Measurements from ENCODE around the gene GLCCI1. TPM values are rescaled to one million over a fixed set of nuclear protein-coding genes. Genes with fewer than 3 reads are reported as not detected.

Gene GLCCI1
- total RNA-seq, 1 donor from 2014 or later = 16.3 TPM

- no peak for DNase-seq (ENCODE audit: low spot score)
Observed at GRCh38 chr7:7962851-7963250, 5.7 kb upstream of the GLCCI1 start.

DNA sequence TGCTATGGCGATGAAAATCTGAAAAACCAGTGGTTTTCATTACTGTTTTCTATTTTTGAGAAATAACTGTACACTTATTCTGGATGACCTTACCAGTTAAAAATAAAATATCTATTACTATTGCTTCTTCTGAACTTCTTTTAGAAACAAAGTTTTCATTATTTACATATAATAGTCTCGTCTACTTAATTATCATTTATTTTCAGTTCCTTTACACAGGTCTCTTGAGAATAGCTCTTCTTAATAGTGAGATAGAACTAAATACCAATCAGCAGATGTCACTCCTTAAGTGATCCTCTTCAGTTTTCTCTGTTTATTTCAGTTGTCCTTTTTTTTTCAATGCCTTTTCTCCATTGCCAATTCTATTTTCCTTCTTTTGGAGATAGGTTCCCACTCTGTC, 4.3 kb upstream of the GLCCI1 start:
- DNase-seq (ENCODE audit: low spot score) = no peak

GRCh38 chr7:7964691-7965090, 3.9 kb upstream of the GLCCI1 start:
- DNase-seq (ENCODE audit: low spot score) = no peak

GRCh38 chr7:7965301-7965700, 3.3 kb upstream of the GLCCI1 start:
- no peak for DNase-seq (ENCODE audit: low spot score)

GRCh38 chr7:7966141-7966734, 2.4 kb upstream of the GLCCI1 start:
- DNase-seq (ENCODE audit: low spot score) = no peak

- no peak for DNase-seq (ENCODE audit: low spot score)
Observed at GRCh38 chr7:7967886-7968543, 581 bp upstream of the GLCCI1 start.

DNA sequence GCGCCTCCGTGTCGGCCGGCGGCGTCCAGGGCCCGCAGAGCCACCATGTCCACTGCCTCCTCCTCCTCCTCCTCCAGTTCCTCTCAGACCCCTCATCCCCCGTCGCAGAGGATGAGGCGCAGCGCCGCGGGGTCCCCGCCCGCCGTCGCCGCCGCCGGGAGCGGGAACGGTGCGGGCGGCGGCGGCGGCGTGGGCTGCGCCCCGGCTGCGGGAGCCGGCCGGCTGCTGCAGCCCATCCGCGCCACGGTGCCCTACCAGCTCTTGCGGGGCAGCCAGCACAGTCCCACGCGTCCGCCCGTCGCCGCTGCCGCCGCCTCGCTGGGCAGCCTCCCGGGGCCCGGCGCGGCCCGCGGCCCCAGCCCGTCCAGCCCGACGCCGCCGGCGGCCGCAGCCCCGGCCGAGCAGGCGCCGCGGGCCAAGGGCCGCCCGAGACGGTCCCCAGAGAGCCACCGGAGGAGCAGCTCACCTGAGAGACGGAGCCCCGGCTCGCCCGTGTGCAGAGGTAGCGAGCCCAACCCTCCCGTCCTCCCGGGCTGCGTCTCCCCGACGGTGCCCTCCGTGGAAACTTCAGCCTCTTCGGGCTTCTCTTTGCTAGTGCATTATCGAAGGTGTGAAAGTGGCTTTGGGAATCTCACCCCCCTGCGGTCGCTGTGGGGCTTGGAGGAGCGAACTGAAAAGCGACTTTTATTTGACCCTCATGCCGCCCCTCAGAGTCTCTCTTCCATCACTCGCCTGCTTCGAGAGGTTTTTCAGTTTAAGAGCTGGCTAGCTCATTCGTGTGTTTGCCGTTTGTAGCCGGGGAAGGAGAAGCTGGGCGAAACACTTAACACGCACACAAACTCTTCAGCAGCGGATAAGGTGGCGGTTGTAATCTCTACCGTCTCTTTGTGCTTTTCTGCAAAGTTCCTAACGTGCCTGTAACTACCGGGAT, 975 bp downstream of the GLCCI1 start:
- peak; percentile 13 for DNase-seq (ENCODE audit: low spot score)

DNA sequence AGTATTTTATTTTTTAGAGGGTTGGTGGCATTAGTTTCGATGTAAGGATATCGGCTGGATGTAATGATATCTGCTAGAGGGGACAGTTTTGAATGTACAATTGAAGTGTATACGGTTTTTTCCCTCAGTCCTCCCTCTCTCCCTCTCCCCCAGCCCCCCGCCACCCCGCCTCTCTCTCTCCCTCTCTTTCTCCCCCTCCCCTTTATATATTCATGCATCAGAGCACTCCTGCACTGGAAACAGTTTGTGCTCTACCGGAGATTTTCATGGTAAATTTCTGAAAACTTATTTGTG, 1.6 kb downstream of the GLCCI1 start:
- no peak for DNase-seq (ENCODE audit: low spot score)

DNA sequence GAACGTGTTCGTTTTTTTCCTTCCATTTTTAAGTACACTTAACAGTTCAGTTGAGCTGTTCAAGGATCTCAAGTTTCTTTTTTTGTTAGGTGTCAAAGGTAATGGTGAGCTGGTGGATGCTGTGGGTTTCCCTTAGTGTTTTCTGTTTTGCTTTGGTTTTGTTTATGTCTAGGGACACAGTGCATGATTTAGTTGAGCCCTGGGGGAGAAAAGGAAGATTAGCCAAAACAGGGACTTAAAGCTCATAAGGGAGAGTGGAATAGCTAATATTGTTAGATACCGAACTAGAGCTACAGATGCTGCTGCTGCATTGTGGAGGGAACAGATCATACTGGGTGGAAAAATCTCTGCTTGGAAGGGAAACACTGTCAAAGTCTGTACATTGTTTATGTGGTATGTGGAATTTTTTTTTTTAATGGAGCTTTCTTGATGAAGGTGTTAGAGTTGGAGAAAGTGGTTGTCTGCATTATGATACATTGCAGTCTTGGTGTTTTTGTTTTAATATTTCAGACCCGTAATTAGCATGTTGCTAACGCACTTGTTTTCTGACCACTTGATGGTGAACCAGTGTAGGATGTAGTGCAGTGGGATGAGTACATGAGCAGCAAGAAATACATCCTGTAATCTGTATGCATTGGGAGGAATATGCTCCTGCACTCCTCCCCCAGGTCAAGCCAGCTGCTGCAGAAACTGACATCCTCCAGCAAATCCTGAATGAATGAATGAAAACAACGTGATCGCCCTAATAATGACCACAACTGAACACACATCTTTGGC, 2.1 kb downstream of the GLCCI1 start:
- no peak for DNase-seq (ENCODE audit: low spot score)

DNA sequence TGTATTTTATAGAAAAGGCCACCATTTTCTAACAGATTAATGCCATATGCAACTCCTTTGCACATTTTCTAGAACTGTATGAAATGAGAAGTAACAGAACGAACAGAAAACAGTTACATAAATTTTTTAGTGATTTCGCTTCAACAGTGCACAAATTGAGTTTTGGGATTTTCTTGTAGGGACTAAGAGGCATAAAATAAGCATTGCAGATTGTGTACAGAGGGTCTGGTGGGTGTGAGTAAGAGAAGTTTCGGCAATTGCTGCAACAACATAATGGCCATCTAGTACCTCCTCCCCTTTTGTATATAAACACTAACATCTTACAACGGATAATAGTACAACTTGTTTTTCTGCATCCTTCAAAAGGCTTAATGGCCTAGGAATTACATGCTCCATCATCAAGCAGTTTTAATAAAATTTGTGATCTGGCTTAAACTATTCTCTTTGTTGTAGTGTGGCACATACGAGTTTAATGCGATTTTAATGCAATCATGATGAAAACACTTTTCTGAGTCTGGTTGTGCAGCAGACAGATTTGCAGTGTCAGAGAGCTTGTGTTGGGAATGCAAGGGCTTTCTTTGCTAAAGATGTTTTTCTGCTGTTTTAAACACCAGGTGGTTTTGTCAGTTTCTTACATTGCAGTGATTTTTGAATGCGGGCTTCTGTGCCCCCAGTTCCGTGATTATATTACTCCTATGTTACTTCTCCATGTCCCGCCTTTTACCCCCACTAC, 2.9 kb downstream of the GLCCI1 start:
- no peak for DNase-seq (ENCODE audit: low spot score)

DNA sequence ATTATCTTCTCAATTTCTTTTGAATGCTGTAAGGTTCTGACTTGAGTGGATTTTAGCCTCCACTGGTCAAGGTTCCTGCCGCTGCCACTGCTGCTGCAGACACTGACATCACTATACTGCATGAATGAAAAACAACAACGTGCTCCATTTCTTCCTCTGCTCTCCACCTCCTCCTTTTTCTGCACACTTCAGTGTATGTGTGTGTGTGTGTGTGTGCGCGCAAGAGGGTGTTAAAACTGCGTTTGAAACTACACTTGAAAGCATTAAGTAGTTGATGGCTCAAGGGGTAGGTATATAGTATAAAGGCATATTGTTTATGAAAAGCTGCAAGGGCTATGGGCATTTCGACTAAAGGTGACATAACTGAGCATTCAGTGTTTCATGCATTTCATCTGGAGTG, 3.5 kb downstream of the GLCCI1 start:
- no peak for DNase-seq (ENCODE audit: low spot score)

GRCh38 chr7:7972922-7973594, 4.5 kb downstream of the GLCCI1 start:
- DNase-seq (ENCODE audit: low spot score) = no peak

DNA sequence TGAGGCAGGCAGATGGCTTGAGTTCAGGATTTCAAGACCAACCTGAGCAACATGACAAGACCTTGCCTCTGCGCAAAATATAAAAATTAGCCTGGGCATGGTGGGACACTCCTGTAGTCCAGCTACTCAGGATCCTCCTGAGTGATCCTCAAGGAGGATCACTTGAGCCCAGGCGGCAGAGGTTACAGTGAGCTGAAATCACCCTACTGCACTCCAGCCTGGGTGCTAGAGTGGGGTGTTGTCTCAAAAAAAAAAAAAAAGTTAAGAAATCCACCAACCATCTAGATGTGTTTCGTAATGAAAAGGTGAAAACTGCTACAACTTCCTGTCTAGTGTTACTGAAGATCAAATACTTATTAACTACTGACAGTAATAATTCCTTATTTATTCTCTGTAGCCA, 8.1 kb downstream of the GLCCI1 start:
- DNase-seq (ENCODE audit: low spot score) = no peak

DNA sequence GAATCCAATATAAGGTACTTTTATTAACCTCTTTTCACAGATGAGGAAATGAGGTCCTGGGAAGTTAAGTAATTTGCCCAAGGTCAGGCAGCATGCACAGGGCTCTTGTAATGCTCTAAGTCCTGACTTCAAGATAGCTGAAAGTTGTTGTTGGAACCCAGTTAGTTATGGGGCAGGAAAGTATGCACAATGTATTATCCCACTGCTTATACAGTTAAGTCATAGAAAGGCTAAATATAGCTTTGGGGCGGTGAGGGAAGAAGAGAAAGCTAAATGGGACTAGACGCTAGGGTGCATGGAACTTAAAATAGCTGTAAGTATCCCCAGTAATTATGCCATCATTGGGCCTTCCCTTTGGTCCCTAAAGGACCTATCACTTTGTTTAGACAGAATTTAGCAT, 9.2 kb downstream of the GLCCI1 start:
- no peak for DNase-seq (ENCODE audit: low spot score)

GRCh38 chr7:7978860-7979259, 10.3 kb downstream of the GLCCI1 start:
- no peak for DNase-seq (ENCODE audit: low spot score)

- no peak for DNase-seq (ENCODE audit: low spot score)
Observed at GRCh38 chr7:7979558-7979957, 11.0 kb downstream of the GLCCI1 start.

DNA sequence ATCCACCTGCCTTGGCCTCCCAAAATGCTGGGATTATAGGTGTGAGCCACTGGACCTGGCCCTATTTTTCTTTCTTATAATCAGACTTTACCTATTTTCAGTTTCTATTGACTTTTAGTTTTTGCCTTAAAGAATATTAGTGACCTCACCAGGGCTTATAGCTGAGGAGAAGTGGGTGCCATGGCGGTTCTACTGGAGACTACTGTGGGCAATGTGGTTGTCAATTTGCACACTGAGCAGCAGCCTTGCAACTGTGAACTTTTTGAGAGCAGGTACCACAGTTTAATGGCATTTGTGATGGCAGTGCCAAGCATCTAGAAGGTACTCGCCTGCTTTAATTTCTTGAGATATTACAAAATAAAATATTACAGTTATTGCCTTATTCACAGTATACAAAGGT, 11.5 kb downstream of the GLCCI1 start:
- no peak for DNase-seq (ENCODE audit: low spot score)

- no peak for DNase-seq (ENCODE audit: low spot score)
Observed at GRCh38 chr7:7982904-7983303, 14.3 kb downstream of the GLCCI1 start.

DNA sequence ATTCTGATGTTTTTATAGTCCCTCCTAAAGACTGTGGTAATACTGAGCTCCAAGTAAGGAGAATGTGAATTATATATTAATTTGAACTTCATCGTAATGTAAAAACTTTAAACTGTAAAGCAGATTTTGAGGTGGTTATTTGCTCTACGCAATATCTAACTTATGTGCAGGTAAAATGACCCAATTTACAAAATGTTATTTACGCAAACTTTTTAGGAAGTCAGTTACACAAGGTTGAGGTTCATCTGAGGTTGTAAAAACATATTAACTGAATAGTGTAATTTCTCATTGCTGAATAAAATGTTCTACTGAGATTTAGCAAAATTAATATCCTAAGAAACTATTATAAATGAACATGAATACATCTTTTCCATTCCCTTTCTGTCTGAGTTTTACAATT, 15.8 kb downstream of the GLCCI1 start:
- DNase-seq (ENCODE audit: low spot score) = no peak

DNA sequence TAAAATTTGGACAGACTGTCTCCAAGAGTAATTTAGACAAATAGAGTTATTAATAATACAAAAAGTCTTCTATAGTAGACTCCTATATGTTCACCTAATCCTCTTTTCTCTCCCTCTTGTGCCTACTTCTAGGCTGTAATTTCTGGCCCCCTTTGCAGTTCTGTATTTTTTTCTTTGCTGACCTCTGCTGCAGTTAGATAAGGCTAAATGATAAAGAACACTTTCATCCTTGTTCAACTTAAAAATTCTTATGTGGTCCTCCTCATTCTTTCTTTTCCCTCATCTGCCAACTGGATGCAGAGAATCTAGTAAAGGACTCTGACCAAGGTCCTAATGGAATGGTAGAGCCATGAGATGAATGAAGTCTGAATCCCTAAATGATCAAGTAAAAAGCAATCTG, 20.1 kb downstream of the GLCCI1 start:
- no peak for DNase-seq (ENCODE audit: low spot score)

- no peak for DNase-seq (ENCODE audit: low spot score)
Observed at GRCh38 chr7:7989133-7989532, 20.5 kb downstream of the GLCCI1 start.

Data from mucosa of gallbladder (tissue), 1 donor.